MM.1S (cell line): ENCODE measurements around the gene SCN10A.
A peak's percentile ranks its signal among the peaks of the same experiment; 100 is the strongest.

Experiments
- DNase-seq: peaks from one replicate; pipeline ENCODE4 v3.0.0-alpha.2; 2015
- H2AFZ ChIP-seq: fragments of 300-600 bp; sonication (generic); 2 replicates; pipeline ENCODE4 v1.6.0; 2016; ENCODE audit warnings: antibody characterized with exemption, low read length
- H3F3A ChIP-seq: fragments of 300-600 bp; sonication (generic); 2 replicates; pipeline ENCODE4 v1.6.1; 2016; ENCODE audit warnings: mild to moderate bottlenecking, antibody characterized with exemption, low read length, moderate library complexity, mixed read lengths; ENCODE audit not compliant: insufficient read depth
- H3K27ac ChIP-seq: fragments of 300-600 bp; sonication (generic); 2 replicates; pipeline ENCODE4 v1.5.1; 2016; ENCODE audit warnings: mild to moderate bottlenecking, low read length
- H3K27me3 ChIP-seq: fragments of 300-600 bp; sonication (generic); replicated peaks from 2 replicates; pipeline ENCODE4 v1.6.0; 2016; ENCODE audit warnings: low read length; ENCODE audit not compliant: insufficient read depth
- H3K36me3 ChIP-seq: fragments of 300-600 bp; sonication (generic); replicated peaks from 2 replicates; pipeline ENCODE4 v1.6.1; 2016; ENCODE audit warnings: mild to moderate bottlenecking, low read length, mixed read lengths; ENCODE audit not compliant: insufficient read depth
- H3K4me1 ChIP-seq: fragments of 300-600 bp; sonication (generic); 2 replicates; pipeline ENCODE4 v1.6.1; 2016; ENCODE audit warnings: low read length, mixed read lengths
- H3K4me2 ChIP-seq: fragments of 300-600 bp; sonication (generic); 2 replicates; pipeline ENCODE4 v1.6.0; 2016; ENCODE audit warnings: low read depth, low read length
- H3K4me3 ChIP-seq: fragments of 300-600 bp; sonication (generic); 2 replicates; pipeline ENCODE4 v1.5.1; 2016; ENCODE audit warnings: low read length, mixed read lengths
- H3K79me2 ChIP-seq: fragments of 300-600 bp; sonication (generic); 2 replicates; pipeline ENCODE4 v1.6.1; 2016; ENCODE audit warnings: mixed run types, low read length, mixed read lengths
- H3K9ac ChIP-seq: fragments of 300-600 bp; sonication (generic); 2 replicates; pipeline ENCODE4 v1.6.1; 2016; ENCODE audit warnings: low read length, mixed read lengths
- H3K9me2 ChIP-seq: fragments of 300-600 bp; sonication (generic); replicated peaks from 2 replicates; pipeline ENCODE4 v1.6.1; 2016; ENCODE audit warnings: mild to moderate bottlenecking, low read length, mixed read lengths; ENCODE audit not compliant: insufficient read depth
- H3K9me3 ChIP-seq: fragments of 300-600 bp; sonication (generic); replicated peaks from 2 replicates; pipeline ENCODE4 v1.6.1; 2016; ENCODE audit warnings: mild to moderate bottlenecking, low read length, mixed read lengths; ENCODE audit not compliant: insufficient read depth
- H4K20me1 ChIP-seq: fragments of 300-600 bp; sonication (generic); 2 replicates; pipeline ENCODE4 v1.6.1; 2016; ENCODE audit warnings: mild to moderate bottlenecking, low read length, moderate library complexity, mixed read lengths; ENCODE audit not compliant: insufficient read depth
- EZH2 ChIP-seq: fragments of 300-600 bp; sonication (generic); optimal IDR thresholded peaks from 2 replicates; pipeline ENCODE3; 2017; ENCODE audit warnings: low read depth, mild to moderate bottlenecking, antibody characterized with exemption, low read length, mixed read lengths
- EZH2phosphoT487 ChIP-seq: fragments of 300-600 bp; sonication (generic); IDR thresholded peaks from 2 replicates; pipeline ENCODE4 v1.6.1; 2018; ENCODE audit warnings: antibody characterized with exemption, low read length
- TF ChIP-seq, protein P1 (sequence below): fragments of 300-600 bp; sonication (generic); IDR thresholded peaks from 2 replicates; pipeline ENCODE4 v1.5.1; 2016; ENCODE audit warnings: antibody characterized with exemption, low read length, mixed read lengths

SCN10A gene

DNA sequence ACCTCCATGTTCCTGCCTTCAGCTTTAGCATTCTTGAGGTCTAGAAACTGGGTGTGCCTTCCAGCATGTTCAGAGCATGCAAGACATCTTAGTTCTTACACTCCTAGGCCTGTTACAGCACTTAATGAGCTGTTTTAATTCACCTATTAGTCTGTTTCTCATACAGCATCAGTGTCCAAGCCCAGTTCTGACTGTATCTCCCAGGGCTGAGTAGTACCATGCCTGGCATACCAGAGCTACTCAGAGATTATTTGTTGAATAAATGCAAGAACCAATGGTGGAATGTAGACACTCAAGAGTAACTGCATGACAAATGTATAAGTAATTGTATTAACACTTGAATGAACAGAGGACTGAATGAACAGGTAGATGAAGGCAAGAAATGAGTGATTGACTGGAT lies 104.7 kb downstream of the SCN10A start:
- no peaks in the 10 kb centered on the region for H3F3A ChIP-seq
- H2AFZ ChIP-seq = no peak overlapping the region
- H3K4me3 ChIP-seq = no peak overlapping the region
- no peak overlapping the region for H3K4me2 ChIP-seq
- H3K36me3 ChIP-seq = no peaks in the 10 kb centered on the region
- H3K4me1 ChIP-seq = no peaks in the 10 kb centered on the region
- H3K79me2 ChIP-seq = no peaks in the 10 kb centered on the region
- no peaks in the 10 kb centered on the region for H3K27me3 ChIP-seq
- no peak overlapping the region for H3K27ac ChIP-seq
- no peaks in the 10 kb centered on the region for H3K9me3 ChIP-seq
- H3K9me2 ChIP-seq = no peaks in the 10 kb centered on the region
- no peak overlapping the region for H3K9ac ChIP-seq
- no peaks in the 10 kb centered on the region for H4K20me1 ChIP-seq
- no peak for DNase-seq
- TF ChIP-seq, protein P1, sequence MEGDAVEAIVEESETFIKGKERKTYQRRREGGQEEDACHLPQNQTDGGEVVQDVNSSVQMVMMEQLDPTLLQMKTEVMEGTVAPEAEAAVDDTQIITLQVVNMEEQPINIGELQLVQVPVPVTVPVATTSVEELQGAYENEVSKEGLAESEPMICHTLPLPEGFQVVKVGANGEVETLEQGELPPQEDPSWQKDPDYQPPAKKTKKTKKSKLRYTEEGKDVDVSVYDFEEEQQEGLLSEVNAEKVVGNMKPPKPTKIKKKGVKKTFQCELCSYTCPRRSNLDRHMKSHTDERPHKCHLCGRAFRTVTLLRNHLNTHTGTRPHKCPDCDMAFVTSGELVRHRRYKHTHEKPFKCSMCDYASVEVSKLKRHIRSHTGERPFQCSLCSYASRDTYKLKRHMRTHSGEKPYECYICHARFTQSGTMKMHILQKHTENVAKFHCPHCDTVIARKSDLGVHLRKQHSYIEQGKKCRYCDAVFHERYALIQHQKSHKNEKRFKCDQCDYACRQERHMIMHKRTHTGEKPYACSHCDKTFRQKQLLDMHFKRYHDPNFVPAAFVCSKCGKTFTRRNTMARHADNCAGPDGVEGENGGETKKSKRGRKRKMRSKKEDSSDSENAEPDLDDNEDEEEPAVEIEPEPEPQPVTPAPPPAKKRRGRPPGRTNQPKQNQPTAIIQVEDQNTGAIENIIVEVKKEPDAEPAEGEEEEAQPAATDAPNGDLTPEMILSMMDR = no peak
- TF ChIP-seq EZH2phosphoT487 (no peak), EZH2 (no peak)

DNA sequence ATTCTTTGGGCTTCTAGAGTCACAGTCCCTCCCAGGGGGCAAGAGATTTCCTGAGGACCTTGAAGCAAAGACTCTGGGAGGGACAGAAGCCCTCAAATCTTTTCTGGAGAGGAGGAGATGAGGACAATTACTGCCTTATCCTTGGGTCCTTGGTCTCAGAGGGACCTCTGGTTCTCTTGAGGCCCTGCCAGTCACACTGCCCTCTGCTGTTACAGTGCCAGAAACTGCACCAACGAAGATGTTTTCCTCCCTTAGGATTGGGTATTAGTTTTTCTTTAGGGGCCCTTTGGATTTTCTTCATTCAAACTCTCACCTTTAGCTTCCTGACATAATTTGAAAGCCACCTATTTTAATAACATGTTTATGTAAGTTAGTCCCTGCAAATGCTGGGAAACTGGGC lies 108.3 kb downstream of the SCN10A start:
- Histone ChIP-seq H3K27me3 (no peaks in the 10 kb centered on the region), H3K4me1 (no peaks in the 10 kb centered on the region), H2AFZ (no peak overlapping the region), H3K4me3 (no peak overlapping the region), H3K9me2 (no peaks in the 10 kb centered on the region), H3K9me3 (no peaks in the 10 kb centered on the region), H4K20me1 (no peaks in the 10 kb centered on the region), H3K79me2 (no peaks in the 10 kb centered on the region), H3F3A (no peaks in the 10 kb centered on the region), H3K4me2 (no peak overlapping the region), H3K9ac (no peak overlapping the region), H3K27ac (no peak overlapping the region), H3K36me3 (no peaks in the 10 kb centered on the region)
- DNase-seq = no peak
- TF ChIP-seq EZH2 = no peak
- TF ChIP-seq, protein P1 = peak; percentile 30

DNA sequence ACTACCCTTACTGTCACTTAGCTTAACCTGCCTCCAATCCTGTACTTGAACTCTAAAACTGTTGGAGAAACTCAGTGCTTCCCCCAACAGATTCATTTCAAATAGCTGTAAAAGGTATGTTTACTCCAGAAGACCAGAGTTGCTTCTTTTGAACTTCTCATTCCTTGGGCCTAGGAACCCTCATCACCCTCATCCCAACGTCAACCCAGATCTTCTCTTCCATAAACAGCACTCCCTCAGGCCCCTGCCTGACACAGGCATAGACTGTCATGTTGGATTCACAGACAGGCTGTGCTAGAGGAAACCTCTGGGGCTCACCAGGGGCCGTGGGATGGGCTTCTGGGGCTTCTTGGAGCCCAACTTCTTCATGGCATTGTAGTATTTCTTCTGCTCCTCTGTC lies 109.1 kb downstream of the SCN10A start:
- Histone ChIP-seq H3K79me2 (no peaks in the 10 kb centered on the region), H3K4me1 (no peaks in the 10 kb centered on the region), H3K4me3 (no peak overlapping the region), H3K4me2 (no peak overlapping the region), H3K27ac (no peak overlapping the region), H3F3A (no peaks in the 10 kb centered on the region), H3K27me3 (no peaks in the 10 kb centered on the region), H3K9me3 (no peaks in the 10 kb centered on the region), H3K9ac (no peak overlapping the region), H2AFZ (no peak overlapping the region), H3K36me3 (no peaks in the 10 kb centered on the region), H3K9me2 (no peaks in the 10 kb centered on the region), H4K20me1 (no peaks in the 10 kb centered on the region)
- TF ChIP-seq EZH2 (no peak), EZH2phosphoT487 (no peak)
- TF ChIP-seq, protein P1 = no peak
- DNase-seq = no peak

DNA sequence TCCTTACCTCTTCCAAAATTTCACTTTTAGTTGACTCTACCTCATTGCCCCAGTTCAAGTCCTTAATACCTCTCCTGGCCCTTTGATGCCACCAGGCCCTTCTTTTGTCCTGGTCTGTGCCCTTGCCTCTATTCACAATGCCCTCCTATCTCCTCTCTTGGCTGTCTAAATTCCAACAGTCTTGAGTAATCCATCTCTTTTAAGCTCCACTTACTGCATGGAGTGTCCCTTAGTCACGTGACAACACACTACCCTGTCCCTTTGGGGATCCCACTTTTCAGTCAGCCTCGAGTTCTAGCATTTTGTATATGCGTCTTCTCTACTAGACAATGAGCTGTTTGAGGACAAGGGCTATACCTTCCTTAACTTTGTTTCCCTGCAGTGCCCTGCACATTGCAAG lies 113.8 kb downstream of the SCN10A start:
- Histone ChIP-seq H4K20me1 (no peaks in the 10 kb centered on the region), H3F3A (no peaks in the 10 kb centered on the region), H3K27me3 (no peaks in the 10 kb centered on the region), H2AFZ (no peak overlapping the region), H3K4me3 (no peak overlapping the region), H3K36me3 (no peaks in the 10 kb centered on the region), H3K9me3 (no peaks in the 10 kb centered on the region), H3K27ac (no peak overlapping the region), H3K4me1 (no peaks in the 10 kb centered on the region), H3K4me2 (no peak overlapping the region), H3K9ac (no peak overlapping the region), H3K79me2 (no peaks in the 10 kb centered on the region), H3K9me2 (no peaks in the 10 kb centered on the region)
- TF ChIP-seq EZH2 (no peak), EZH2phosphoT487 (no peak)
- TF ChIP-seq, protein P1 = no peak
- no peak for DNase-seq
